Measurements from ENCODE around the gene AKR1B1.

DNA sequence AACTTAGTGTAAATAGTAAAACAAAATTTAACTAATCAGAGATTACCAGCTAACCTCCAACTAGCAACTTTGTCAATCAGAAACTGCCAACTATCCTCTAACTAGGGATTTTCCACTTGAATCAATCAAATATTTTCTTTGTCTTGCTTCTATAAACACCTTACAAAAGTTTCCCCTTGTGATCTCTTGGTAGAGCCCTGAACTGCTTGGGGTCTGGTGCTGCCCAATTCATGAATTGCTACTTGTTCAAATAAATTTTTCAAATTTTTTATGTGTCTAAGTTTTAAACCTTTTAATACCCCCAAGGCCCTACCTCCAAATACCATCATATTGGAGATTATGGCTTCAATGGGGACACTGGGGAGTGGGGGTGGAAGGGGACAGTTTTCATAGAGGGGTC is 24.0 kb upstream of the AKR1B1 start:
- TF ChIP-seq PAX5 (IDR thresholded peaks at IDR 0.05; ENCODE audit: insufficient read depth, low read length, severe bottlenecking) (no peak), POLR2AphosphoS5 (IDR thresholded peaks at IDR 0.05; ENCODE audit: low read depth, low read length) (no peak), POLR2A (IDR thresholded peaks at IDR 0.05; ENCODE audit: low read depth, low read length) (no peak), TAF1 (IDR thresholded peaks at IDR 0.05; ENCODE audit: low read depth, low read length) (no peak), SPI1 (IDR thresholded peaks at IDR 0.05; ENCODE audit: low read depth, low read length) (no peak), POU2F2 (IDR thresholded peaks at IDR 0.05; ENCODE audit: low read depth, low read length) (no peak)
